H9 (cell line): ENCODE measurements around the gene OR6B1. TPM values are rescaled to one million over a fixed set of nuclear protein-coding genes. Genes with fewer than 3 reads are reported as not detected.

Source experiments
- DNase-seq: peaks from one replicate; pipeline ENCODE4 v3.0.0-alpha.2; 2017
- H2AFZ ChIP-seq: one replicate; pipeline ENCODE4 v1.6.1; 2013; ENCODE audit warnings: mild to moderate bottlenecking, low read length, control low read depth, moderate library complexity
- H2AK5ac ChIP-seq: 2 replicates; pipeline ENCODE4 v1.6.1; 2013; ENCODE audit warnings: low read length, control low read depth, mixed read lengths; ENCODE audit not compliant: insufficient read length
- H2BK120ac ChIP-seq: one replicate; pipeline ENCODE4 v1.6.1; 2013; ENCODE audit warnings: low read depth, mild to moderate bottlenecking, low read length, control low read depth, inconsistent platforms; ENCODE audit not compliant: poor library complexity, severe bottlenecking
- H2BK12ac ChIP-seq: 2 replicates; pipeline ENCODE4 v1.6.1; 2013; ENCODE audit warnings: low read length, control low read depth, mixed read lengths, low read depth; ENCODE audit not compliant: insufficient read length
- H2BK15ac ChIP-seq: 2 replicates; pipeline ENCODE4 v1.6.1; 2013; ENCODE audit warnings: low read depth, low read length, control low read depth
- H2BK20ac ChIP-seq: one replicate; pipeline ENCODE4 v1.6.1; 2013; ENCODE audit warnings: low read depth, mild to moderate bottlenecking, low read length, control low read depth, inconsistent platforms; ENCODE audit not compliant: poor library complexity, severe bottlenecking
- H2BK5ac ChIP-seq: 2 replicates; pipeline ENCODE4 v1.6.1; 2013; ENCODE audit warnings: low read length, control low read depth, mixed read lengths; ENCODE audit not compliant: insufficient read length
- H3K14ac ChIP-seq: 2 replicates; pipeline ENCODE4 v1.6.1; 2013; ENCODE audit warnings: low read length, control low read depth; ENCODE audit not compliant: insufficient read depth
- H3K18ac ChIP-seq: 2 replicates; pipeline ENCODE4 v1.6.1; 2013; ENCODE audit warnings: low read depth, mild to moderate bottlenecking, mixed read lengths, low read length, control low read depth; ENCODE audit not compliant: insufficient read length
- H3K23ac ChIP-seq: 2 replicates; pipeline ENCODE4 v1.6.1; 2013; ENCODE audit warnings: low read length, control low read depth, mixed read lengths, low read depth; ENCODE audit not compliant: insufficient read length
- H3K23me2 ChIP-seq: 2 replicates; pipeline ENCODE4 v1.6.1; 2013; ENCODE audit warnings: low read depth, mild to moderate bottlenecking, mixed read lengths, low read length, control low read depth; ENCODE audit not compliant: insufficient read length, poor library complexity, severe bottlenecking
- H3K27ac ChIP-seq: 2 replicates; pipeline ENCODE4 v1.5.1; 2013; ENCODE audit warnings: low read length, control low read depth, mixed read lengths, low read depth; ENCODE audit not compliant: insufficient read length
- H3K27me3 ChIP-seq: 2 replicates; pipeline ENCODE4 v1.6.1; 2013; ENCODE audit warnings: low read length, control low read depth, inconsistent platforms; ENCODE audit not compliant: insufficient read depth
- H3K4ac ChIP-seq: 2 replicates; pipeline ENCODE4 v1.6.1; 2013; ENCODE audit warnings: low read depth, mild to moderate bottlenecking, control low read depth, inconsistent platforms, low read length, moderate library complexity
- H3K4me1 ChIP-seq: 2 replicates; pipeline ENCODE4 v1.6.1; 2013; ENCODE audit warnings: low read length, control low read depth, inconsistent platforms; ENCODE audit not compliant: insufficient read depth
- H3K4me2 ChIP-seq: 2 replicates; pipeline ENCODE4 v1.6.1; 2013; ENCODE audit warnings: low read length, control low read depth, mixed read lengths; ENCODE audit not compliant: insufficient read length, insufficient read depth
- H3K56ac ChIP-seq: 2 replicates; pipeline ENCODE4 v1.6.1; 2013; ENCODE audit warnings: low read depth, mild to moderate bottlenecking, mixed read lengths, low read length, control low read depth; ENCODE audit not compliant: insufficient read length
- H3K79me1 ChIP-seq: 2 replicates; pipeline ENCODE4 v1.6.1; 2013; ENCODE audit warnings: low read depth, mild to moderate bottlenecking, moderate library complexity, low read length, control low read depth, inconsistent platforms; ENCODE audit not compliant: insufficient read depth, poor library complexity, severe bottlenecking
- H3K79me2 ChIP-seq: 2 replicates; pipeline ENCODE4 v1.6.1; 2013; ENCODE audit warnings: low read length, control low read depth, inconsistent platforms; ENCODE audit not compliant: insufficient read depth
- H3K9ac ChIP-seq: 2 replicates; pipeline ENCODE4 v1.6.1; 2013; ENCODE audit warnings: low read length, control low read depth, mixed read lengths; ENCODE audit not compliant: insufficient read length; ENCODE audit errors: extremely low read depth
- H3K9me3 ChIP-seq: one replicate; pipeline ENCODE4 v1.6.1; 2013; ENCODE audit warnings: low read depth, low read length, inconsistent platforms; ENCODE audit not compliant: control insufficient read depth
- H3T11ph ChIP-seq: one replicate; pipeline ENCODE4 v1.6.1; 2013; ENCODE audit warnings: mild to moderate bottlenecking, low read length, control low read depth, inconsistent platforms
- H4K20me1 ChIP-seq: one replicate; pipeline ENCODE4 v1.6.1; 2013; ENCODE audit not compliant: control insufficient read depth, insufficient read length, insufficient read depth
- H4K5ac ChIP-seq: 2 replicates; pipeline ENCODE4 v1.6.1; 2013; ENCODE audit warnings: low read depth, mild to moderate bottlenecking, mixed read lengths, low read length, control low read depth; ENCODE audit not compliant: insufficient read length
- H4K8ac ChIP-seq: replicated peaks from 2 replicates; pipeline ENCODE4 v1.6.1; 2013; ENCODE audit warnings: low read length, control low read depth, mixed read lengths, low read depth; ENCODE audit not compliant: insufficient read length
- H4K91ac ChIP-seq: 2 replicates; pipeline ENCODE4 v1.6.1; 2013; ENCODE audit warnings: low read depth, mild to moderate bottlenecking, moderate library complexity, mixed read lengths, low read length, control low read depth; ENCODE audit not compliant: insufficient read length
- H3K27ac Mint-ChIP-seq, 3 experiments: 2 replicates in 2 of 3; 3 replicates in 1 of 3; pipeline ENCODE4 v1.8.0; 2020 to 2021; ENCODE audit warnings: mixed read lengths in 3 of 3, mild to moderate bottlenecking in 1 of 3, moderate library complexity in 1 of 3
- H3K27me3 Mint-ChIP-seq: 2 replicates; pipeline ENCODE4 v1.8.0; 2021; ENCODE audit warnings: low read depth, mild to moderate bottlenecking, moderate library complexity, mixed read lengths
- H3K36me3 Mint-ChIP-seq, 3 experiments: 2 replicates in 2 of 3; 3 replicates in 1 of 3; pipeline ENCODE4 v1.8.0; 2020 to 2021; ENCODE audit warnings: low read depth in 3 of 3, mixed read lengths in 3 of 3; ENCODE audit not compliant: insufficient read depth in 1 of 3
- H3K4me1 Mint-ChIP-seq, 2 experiments: 2 replicates each; pipeline ENCODE4 v1.8.0; 2020; ENCODE audit warnings: mixed read lengths in 2 of 2
- H3K4me3 Mint-ChIP-seq, 2 experiments: 2 replicates in 1 of 2; 3 replicates in 1 of 2; pipeline ENCODE4 v1.8.0; 2020 to 2021; ENCODE audit warnings: mild to moderate bottlenecking in 2 of 2, mixed read lengths in 2 of 2, moderate library complexity in 1 of 2
- H3K9me3 Mint-ChIP-seq, 2 experiments: 2 replicates in 1 of 2; 3 replicates in 1 of 2; pipeline ENCODE4 v1.8.0; 2020; ENCODE audit warnings: mild to moderate bottlenecking in 2 of 2, mixed read lengths in 2 of 2, moderate library complexity in 1 of 2
- WGBS: extraction: QIAGEN DNeasy Blood & Tissue Kit; methylation state at CpG from one replicate; pipeline ENCODE4 v1.1.7; 2013; ENCODE audit warnings: missing lambda C conversion rate, low lambda C conversion rate, mixed read lengths; ENCODE audit not compliant: insufficient read length; ENCODE audit errors: extremely low coverage; 5-methylcytosine and 5-hydroxymethylcytosine counted together
- total RNA-seq: library from RNA; stranded (reverse); gene quantifications from 2 replicates; pipeline ENCODE4 v1.2.1, GENCODE V29; 2021
- TF ChIP-seq, protein P1 (sequence below): fragments of 200-600 bp; sonication (generic); conservative IDR thresholded peaks from 3 replicates; pipeline ENCODE4 v1.8.0; 2021; ENCODE audit warnings: antibody characterized with exemption, mild to moderate bottlenecking

Gene OR6B1
- total RNA-seq, 1 experiment from 2014 or later, result not detected

- no peak overlapping the region for H4K5ac ChIP-seq
- Mint-ChIP-seq H3K4me3 (no peak overlapping the region), H3K36me3 (peaks cover 12 to 22% (median 18%) of the 10 kb centered on the region in 3 experiments), H3K27me3 (peaks cover 3% of the 10 kb centered on the region), H3K4me1 (no peaks in the 10 kb centered on the region), H3K27ac (no peak overlapping the region), H3K9me3 (peaks cover 28 to 33% of the 10 kb centered on the region in 2 experiments)
- H2BK5ac ChIP-seq, result no peak overlapping the region
- no peak overlapping the region for H2BK20ac ChIP-seq
- H3K79me1 ChIP-seq, result no peaks in the 10 kb centered on the region
- no peak overlapping the region for H2AK5ac ChIP-seq
- WGBS, result no CpG with 5 or more reads among the region's 1 CpG
- H3T11ph ChIP-seq, result no peak overlapping the region
- no peak overlapping the region for H3K23ac ChIP-seq
- peaks cover 12% of the 10 kb centered on the region for H3K9me3 ChIP-seq
- no peak for DNase-seq
- H3K18ac ChIP-seq, result no peak overlapping the region
- TF ChIP-seq, protein P1, sequence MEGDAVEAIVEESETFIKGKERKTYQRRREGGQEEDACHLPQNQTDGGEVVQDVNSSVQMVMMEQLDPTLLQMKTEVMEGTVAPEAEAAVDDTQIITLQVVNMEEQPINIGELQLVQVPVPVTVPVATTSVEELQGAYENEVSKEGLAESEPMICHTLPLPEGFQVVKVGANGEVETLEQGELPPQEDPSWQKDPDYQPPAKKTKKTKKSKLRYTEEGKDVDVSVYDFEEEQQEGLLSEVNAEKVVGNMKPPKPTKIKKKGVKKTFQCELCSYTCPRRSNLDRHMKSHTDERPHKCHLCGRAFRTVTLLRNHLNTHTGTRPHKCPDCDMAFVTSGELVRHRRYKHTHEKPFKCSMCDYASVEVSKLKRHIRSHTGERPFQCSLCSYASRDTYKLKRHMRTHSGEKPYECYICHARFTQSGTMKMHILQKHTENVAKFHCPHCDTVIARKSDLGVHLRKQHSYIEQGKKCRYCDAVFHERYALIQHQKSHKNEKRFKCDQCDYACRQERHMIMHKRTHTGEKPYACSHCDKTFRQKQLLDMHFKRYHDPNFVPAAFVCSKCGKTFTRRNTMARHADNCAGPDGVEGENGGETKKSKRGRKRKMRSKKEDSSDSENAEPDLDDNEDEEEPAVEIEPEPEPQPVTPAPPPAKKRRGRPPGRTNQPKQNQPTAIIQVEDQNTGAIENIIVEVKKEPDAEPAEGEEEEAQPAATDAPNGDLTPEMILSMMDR, result no peak
- no peak overlapping the region for H2BK120ac ChIP-seq
- H3K27me3 ChIP-seq, result no peaks in the 10 kb centered on the region
- no peak overlapping the region for H2BK15ac ChIP-seq
- H4K8ac ChIP-seq, result no peak overlapping the region
- H3K56ac ChIP-seq, result no peak overlapping the region
- no peak overlapping the region for H2AFZ ChIP-seq
- H3K23me2 ChIP-seq, result no peaks in the 10 kb centered on the region
- H3K9ac ChIP-seq, result no peak overlapping the region
- no peak overlapping the region for H2BK12ac ChIP-seq
- no peak overlapping the region for H3K14ac ChIP-seq
- no peaks in the 10 kb centered on the region for H3K79me2 ChIP-seq
- H3K4me2 ChIP-seq, result no peak overlapping the region
- no peak overlapping the region for H3K4ac ChIP-seq
- no peak overlapping the region for H3K27ac ChIP-seq
- H3K4me1 ChIP-seq, result no peaks in the 10 kb centered on the region
- H4K20me1 ChIP-seq, result no peaks in the 10 kb centered on the region
- no peak overlapping the region for H4K91ac ChIP-seq
These were observed 6.0 kb downstream of the OR6B1 start for GRCh38 chr7:144006029-144006691.
